Ovary (tissue), 3 donors: ENCODE measurements around the gene GALNTL6.

Experiments
- CTCF ChIP-seq, 3 donors: fragments of 450-650 bp in 2 of 3; fragments of 200-600 bp in 1 of 3; IDR thresholded peaks; one replicate each; pipeline versions ENCODE4 v1.5.1 to v1.8.0; 2016 to 2022; ENCODE audit warnings: antibody characterized with exemption in 3 of 3, mild to moderate bottlenecking in 1 of 3
- POLR2A ChIP-seq: fragments of 450-650 bp; IDR thresholded peaks from one replicate; pipeline ENCODE4 v1.6.1; 2017; ENCODE audit warnings: antibody characterized with exemption, mild to moderate bottlenecking, moderate library complexity
- donor health status: DM: no; HTN: no; CAD: no.

GRCh38 chr4:171954650-171955049 lies 141.4 kb downstream of the GALNTL6 start:
- no peak for TF ChIP-seq CTCF (IDR thresholded peaks at IDR 0.05)
- TF ChIP-seq POLR2A, result no peak
